Activated CD8-positive, alpha-beta T cell treated with anti-CD3 and anti-CD28 coated beads, Interleukin-2, amount 10 ng/mL, durations not matched to agents 7 days and 5 days (primary cell): Measurements from ENCODE around the gene ABCA2. TPM values are rescaled to one million over a fixed set of nuclear protein-coding genes. Genes with fewer than 3 reads are reported as not detected.
"Not testable (repeated sequence)": the region's sequence is repeated elsewhere in the genome, so short reads cannot be mapped to it uniquely, and the experiment has no call there.

Source experiments
- ATAC-seq: fragments of 150-1000 bp; cut with Tn5 transposase; one replicate; pipeline ENCODE4 v1.10.0; 2021; ENCODE audit warnings: moderate library complexity
- CTCF ChIA-PET: fragments of 350-600 bp; sonication (Branson Sonifier 250); formaldehyde crosslinking; loops from one replicate; lab custom pipeline; 2021; ENCODE audit warnings: antibody characterized with exemption; lab: Charles Lee
- POLR2A ChIA-PET: fragments of 350-600 bp; sonication (Branson Sonifier 250); formaldehyde crosslinking; loops from one replicate; lab custom pipeline; 2021; ENCODE audit warnings: antibody characterized with exemption; lab: Charles Lee
- DNase-seq: peaks from one replicate; pipeline ENCODE4 v3.0.0-alpha.2; 2020
- H3K27ac Mint-ChIP-seq: one replicate; pipeline ENCODE4 v1.8.0; 2021; ENCODE audit warnings: mild to moderate bottlenecking, mixed read lengths
- H3K27me3 Mint-ChIP-seq: one replicate; pipeline ENCODE4 v1.8.0; 2021; ENCODE audit warnings: low read depth, mixed read lengths
- H3K36me3 Mint-ChIP-seq: one replicate; pipeline ENCODE4 v1.8.0; 2021; ENCODE audit warnings: low read depth, mixed read lengths
- H3K4me1 Mint-ChIP-seq: one replicate; pipeline ENCODE4 v1.8.0; 2021; ENCODE audit warnings: low read depth, mixed read lengths
- H3K4me3 Mint-ChIP-seq: one replicate; pipeline ENCODE4 v1.8.0; 2021; ENCODE audit warnings: mild to moderate bottlenecking, mixed read lengths
- H3K9me3 Mint-ChIP-seq: one replicate; pipeline ENCODE4 v1.8.0; 2022; ENCODE audit warnings: mixed read lengths; ENCODE audit not compliant: insufficient read depth
- total RNA-seq, 2 experiments: library from RNA; stranded (reverse); gene quantifications; one replicate each; pipeline ENCODE4 v1.2.3, GENCODE V29; 2021

ABCA2 gene
- total RNA-seq, 2 experiments from 2014 or later, result 61.5 to 62.0 TPM

DNA sequence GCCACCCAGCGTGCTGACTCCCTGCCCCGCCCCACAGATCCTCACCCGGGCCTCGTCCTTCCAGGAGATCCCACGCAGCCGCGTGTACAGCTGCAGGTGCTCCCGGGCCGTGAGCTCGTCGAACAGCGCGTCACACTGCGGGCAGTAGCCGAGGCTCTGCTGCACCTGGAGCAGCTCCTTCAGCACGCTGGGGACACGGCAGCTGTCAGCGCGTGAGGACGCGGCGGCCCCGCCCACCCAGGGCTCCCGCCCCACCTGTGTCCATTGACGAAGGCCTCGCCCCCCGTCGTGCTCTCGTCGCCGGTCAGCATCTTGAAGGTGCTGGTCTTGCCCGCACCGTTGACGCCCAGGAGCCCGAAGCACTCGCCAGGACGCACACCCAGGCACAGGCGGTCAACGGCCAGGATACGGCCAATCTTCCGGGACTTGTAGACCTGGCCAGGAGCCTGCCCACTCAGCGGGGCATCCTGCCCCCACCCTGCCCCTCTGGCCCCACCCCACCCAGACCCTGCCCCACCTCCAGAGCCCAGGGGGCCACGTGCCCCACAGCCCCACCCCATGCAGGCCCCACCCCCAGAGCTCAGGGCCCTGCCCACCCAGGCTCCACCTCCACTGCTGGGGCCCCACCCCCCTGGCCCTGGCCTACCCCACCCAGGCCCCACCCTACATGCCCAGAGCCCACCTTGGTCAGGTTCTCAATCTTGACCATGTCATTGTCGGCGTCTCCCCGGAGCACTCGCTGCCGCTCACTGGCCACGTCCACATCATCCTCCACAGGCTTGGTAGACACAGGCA, 17.9 kb downstream of the ABCA2 start:
- ChIA-PET CTCF (no interaction called here), POLR2A (no interaction called here)
- DNase-seq (no peak), ATAC-seq (no peak)
- H3K27ac Mint-ChIP-seq, result no peak overlapping the region
- H3K4me3 Mint-ChIP-seq, result no peak overlapping the region
- H3K36me3 Mint-ChIP-seq, result peaks cover 12% of the 10 kb centered on the region
- no peaks in the 10 kb centered on the region for H3K9me3 Mint-ChIP-seq
- no peaks in the 10 kb centered on the region for H3K27me3 Mint-ChIP-seq
- H3K4me1 Mint-ChIP-seq, result peaks cover 9% of the 10 kb centered on the region

DNA sequence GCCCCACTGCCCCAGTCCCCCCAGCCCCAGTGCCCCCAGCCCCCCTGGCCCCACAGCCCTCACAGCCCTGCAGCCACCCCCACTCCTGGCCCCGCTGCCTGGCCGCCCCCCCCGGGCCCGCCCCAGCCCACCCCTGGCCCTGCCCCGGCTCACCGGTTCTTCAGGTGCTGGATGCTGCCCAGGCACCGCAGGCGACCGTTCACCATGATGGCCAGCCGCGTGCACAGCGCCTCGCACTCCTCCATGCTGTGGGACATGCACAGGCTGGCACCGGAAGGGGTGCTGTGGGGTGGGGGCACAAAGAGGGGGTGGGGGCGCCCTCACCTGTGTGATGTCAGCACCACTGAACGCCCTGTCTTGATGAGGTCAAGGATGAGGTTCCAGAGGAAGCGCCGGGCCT, 18.8 kb downstream of the ABCA2 start:
- no peak for ATAC-seq
- Mint-ChIP-seq H3K4me3 (no peak overlapping the region), H3K9me3 (no peaks in the 10 kb centered on the region), H3K27me3 (no peaks in the 10 kb centered on the region), H3K36me3 (peaks cover 7% of the 10 kb centered on the region), H3K27ac (no peak overlapping the region), H3K4me1 (peaks cover 13% of the 10 kb centered on the region)
- no peak for DNase-seq
- ChIA-PET POLR2A (no interaction called here), CTCF (interaction anchor here (0.6 kb wide), 1 partner anchor 21 kb away, joined by 3 read pairs; no protein-coding TSS in a partner anchor)

DNA sequence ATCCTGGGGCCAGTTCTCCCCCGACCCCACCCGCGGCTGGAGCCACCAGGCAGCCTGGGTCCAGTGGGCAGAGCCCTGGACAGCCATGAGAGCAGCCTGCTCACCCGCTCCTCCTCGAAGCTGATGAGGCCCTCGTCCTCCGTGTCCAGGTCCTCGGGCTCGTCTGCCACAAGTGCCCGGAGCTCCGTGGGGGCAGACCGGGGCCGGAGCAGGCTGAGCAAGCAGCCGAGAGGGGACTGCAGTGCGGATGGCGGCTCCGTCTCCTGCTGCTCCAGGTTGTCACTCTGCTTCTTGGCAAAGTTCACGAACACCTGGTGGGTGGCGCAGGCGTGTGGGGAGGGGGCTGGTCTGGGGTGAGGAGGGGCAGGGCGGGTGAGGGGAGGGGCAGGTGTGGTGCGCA, 19.7 kb downstream of the ABCA2 start:
- no peaks in the 10 kb centered on the region for H3K27me3 Mint-ChIP-seq
- H3K4me3 Mint-ChIP-seq, result no peak overlapping the region
- peaks cover 5% of the 10 kb centered on the region for H3K36me3 Mint-ChIP-seq
- no peaks in the 10 kb centered on the region for H3K9me3 Mint-ChIP-seq
- ATAC-seq (no peak), DNase-seq (no peak)
- no peak overlapping the region for H3K27ac Mint-ChIP-seq
- CTCF ChIA-PET, result interaction anchor here (1.1 kb wide), 1 partner anchor 21 kb away, joined by 3 read pairs; no protein-coding TSS in a partner anchor
- POLR2A ChIA-PET, result no interaction called here
- peaks cover 13% of the 10 kb centered on the region for H3K4me1 Mint-ChIP-seq

DNA sequence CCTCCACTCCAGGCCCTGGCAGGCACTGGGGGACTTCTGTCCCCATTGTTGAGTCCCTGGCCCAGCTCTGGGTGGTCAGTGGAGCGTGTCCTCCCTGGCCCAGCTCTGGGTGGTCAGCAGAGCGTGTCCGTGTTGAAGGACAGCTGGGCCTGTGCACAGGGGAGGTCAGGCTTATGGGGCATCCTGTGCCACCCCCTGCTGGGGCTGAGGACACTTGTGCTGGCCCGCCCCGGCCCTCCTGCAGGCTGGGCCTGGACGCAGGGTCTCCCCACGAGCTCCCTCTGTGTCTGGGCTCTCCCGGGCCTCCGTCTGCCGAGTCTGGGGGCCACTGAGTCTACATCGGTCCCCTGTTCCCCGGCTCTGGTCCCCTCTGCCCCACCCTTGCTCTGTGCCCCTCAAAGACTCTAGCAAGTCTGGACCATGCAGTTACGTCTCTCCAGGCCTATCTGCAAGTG, 20.2 kb downstream of the ABCA2 start:
- Mint-ChIP-seq H3K27ac (no peak overlapping the region), H3K4me3 (no peak overlapping the region), H3K4me1 (peaks cover 13% of the 10 kb centered on the region), H3K27me3 (no peaks in the 10 kb centered on the region), H3K36me3 (peaks cover 5% of the 10 kb centered on the region), H3K9me3 (no peaks in the 10 kb centered on the region)
- DNase-seq, result no peak
- ChIA-PET CTCF (interaction anchor here (1.1 kb wide), 1 partner anchor 21 kb away, joined by 3 read pairs; no protein-coding TSS in a partner anchor), POLR2A (no interaction called here)
- ATAC-seq, result no peak

DNA sequence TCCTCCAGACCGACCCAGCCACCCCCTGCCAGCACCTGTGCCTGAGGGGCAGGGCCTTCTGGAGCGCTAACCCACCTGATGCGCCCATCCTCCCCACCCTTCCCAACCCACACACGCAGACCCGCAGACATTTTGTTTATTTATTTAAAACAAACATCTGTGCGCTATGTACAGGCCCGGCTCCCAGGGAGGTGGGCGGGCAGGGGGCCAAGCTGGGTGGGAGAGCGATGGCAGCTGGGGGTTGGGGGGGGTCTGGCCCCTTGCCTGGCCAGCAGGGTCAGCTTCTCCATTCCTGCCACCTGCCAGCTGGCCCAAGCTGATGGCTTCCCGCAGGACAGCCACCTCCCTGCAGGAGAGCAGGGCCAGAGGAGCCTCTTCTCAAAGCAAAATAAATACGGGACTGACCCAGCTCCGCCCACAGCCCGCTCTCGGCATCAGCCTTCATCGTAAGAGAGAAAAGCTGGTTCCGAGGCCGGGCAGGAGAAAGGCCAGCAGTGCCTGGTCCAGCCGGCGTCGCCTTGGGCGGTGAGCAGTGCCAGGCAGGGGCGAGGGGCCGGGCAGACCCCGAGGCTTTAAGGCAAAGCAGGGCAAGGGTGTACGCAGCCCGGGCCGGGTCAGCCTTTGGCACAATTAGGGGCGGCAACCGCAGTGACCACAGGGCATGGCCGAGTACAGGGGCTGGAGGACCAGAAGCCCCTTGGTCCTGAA, 20.8 kb downstream of the ABCA2 start:
- no peaks in the 10 kb centered on the region for H3K9me3 Mint-ChIP-seq
- peaks cover 3% of the 10 kb centered on the region for H3K36me3 Mint-ChIP-seq
- POLR2A ChIA-PET, result no interaction called here

DNA sequence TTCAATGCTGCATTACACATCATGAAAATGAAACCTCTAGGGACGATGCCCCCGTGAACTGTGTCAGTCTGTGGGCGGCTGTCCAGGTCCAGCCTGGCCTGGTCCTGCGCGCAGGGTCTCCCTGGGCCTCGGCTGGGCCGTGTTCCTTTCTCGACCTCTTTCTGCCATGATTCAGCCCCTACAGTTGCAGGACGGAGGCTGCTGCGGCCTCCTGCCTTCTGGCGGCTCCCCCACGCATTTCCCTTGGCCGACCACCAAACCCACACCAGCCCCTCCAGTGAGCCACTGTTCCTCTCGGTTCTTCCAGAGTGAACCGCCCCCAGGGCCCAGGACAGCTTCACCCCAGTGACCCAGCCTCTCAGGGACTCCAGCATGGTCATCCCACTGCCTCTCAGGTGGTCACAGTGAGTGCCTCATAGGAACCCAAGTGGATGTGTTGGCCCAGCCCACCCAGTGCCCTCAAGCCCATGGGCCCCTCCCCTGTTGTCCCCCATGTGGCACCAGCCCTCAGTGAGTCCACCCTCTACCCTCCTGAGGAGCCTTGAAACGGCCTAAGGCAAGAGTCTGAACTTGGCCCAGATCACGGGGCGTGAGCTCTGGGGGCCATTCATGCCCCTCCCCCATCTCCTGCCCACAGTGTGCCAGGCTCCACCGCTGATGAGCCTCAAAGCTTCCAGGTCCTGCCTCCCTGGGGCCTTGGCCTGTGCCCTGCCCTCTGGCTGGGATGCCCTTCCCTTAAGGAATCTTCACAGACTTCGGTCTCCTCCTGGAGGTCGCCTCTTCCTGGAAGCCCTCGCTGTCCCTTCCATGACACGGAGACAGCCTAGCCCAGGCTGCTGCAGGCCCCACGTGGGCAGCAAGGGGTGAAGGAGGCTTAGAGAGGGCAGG, 21.7 kb downstream of the ABCA2 start:
- Mint-ChIP-seq H3K27me3 (no peaks in the 10 kb centered on the region), H3K9me3 (no peaks in the 10 kb centered on the region), H3K36me3 (peaks cover 2% of the 10 kb centered on the region), H3K4me1 (peaks cover 14% of the 10 kb centered on the region), H3K4me3 (no peak overlapping the region), H3K27ac (peak overlapping the region; percentile 39)
- no peak for ATAC-seq
- ChIA-PET POLR2A (no interaction called here), CTCF (interaction anchor here (1.6 to 5.0 kb wide), 3 partner anchors 22 to 29 kb away, joined by 3 to 25 read pairs (median 13); partner anchors contain the start of genes ABCA2 and FUT7)
- no peak for DNase-seq

More for the DNA sequence above, 20.8 kb downstream of the ABCA2 start:
- Mint-ChIP-seq H3K27ac (no peak overlapping the region), H3K27me3 (no peaks in the 10 kb centered on the region), H3K4me1 (peaks cover 13% of the 10 kb centered on the region), H3K4me3 (no peak overlapping the region)
- DNase-seq, result no peak
- no peak for ATAC-seq
- CTCF ChIA-PET, result interaction anchor here (1.1 kb wide), 1 partner anchor 22 kb away, joined by 3 read pairs; no protein-coding TSS in a partner anchor

DNA sequence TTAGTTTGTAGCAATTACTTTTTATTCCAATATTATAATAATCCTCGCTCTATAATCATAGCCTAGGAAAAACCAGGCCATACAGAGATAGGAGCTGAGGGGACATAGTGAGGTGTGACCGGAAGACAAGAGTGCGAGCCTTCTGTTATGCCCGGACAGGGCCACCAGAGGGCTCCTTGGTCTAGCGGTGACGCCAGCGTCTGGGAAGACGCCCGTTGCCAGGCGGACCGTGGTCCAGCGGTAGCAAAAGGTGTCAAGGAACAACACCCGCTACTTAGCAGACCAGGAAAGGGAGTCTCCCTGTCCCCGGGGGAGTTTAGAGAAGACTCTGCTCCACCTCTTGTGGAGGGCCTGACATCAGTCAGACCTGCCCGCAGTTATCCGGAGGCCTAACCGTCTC, 23.8 kb downstream of the ABCA2 start:
- POLR2A ChIA-PET, H3K4me3 Mint-ChIP-seq, DNase-seq, H3K27ac Mint-ChIP-seq, H3K36me3 Mint-ChIP-seq, ATAC-seq, H3K9me3 Mint-ChIP-seq, H3K27me3 Mint-ChIP-seq: not testable (repeated sequence)
- CTCF ChIA-PET, result interaction anchor here (1.0 to 5.0 kb wide), 5 partner anchors 12 to 31 kb away, joined by 3 to 25 read pairs (median 3); partner anchors contain the start of genes ABCA2, FUT7 and PAXX
- peaks cover 33% of the 10 kb centered on the region for H3K4me1 Mint-ChIP-seq

DNA sequence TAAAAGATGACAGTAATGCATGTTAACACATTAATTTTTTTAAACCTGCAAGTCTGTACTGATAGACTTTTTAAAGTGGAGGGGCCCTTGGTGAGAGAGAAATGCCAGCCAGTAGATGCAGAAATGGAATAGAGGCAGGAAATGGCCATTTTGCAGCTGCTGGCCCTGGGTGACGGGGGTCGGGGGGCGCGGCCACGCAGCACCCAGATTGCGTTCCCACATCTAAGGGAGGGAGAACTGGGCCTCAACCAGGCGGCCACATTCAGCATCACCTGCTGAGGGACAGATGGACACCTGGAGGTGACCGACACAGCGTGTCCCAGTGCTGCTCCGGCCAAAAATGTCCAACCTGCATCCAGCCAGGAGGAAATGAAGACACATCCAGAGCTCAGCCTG, 25.4 kb downstream of the ABCA2 start:
- no peaks in the 10 kb centered on the region for H3K36me3 Mint-ChIP-seq
- no peak overlapping the region for H3K4me3 Mint-ChIP-seq
- H3K27ac Mint-ChIP-seq, result no peak overlapping the region
- H3K4me1 Mint-ChIP-seq, result peaks cover 49% of the 10 kb centered on the region
- no peaks in the 10 kb centered on the region for H3K9me3 Mint-ChIP-seq
- POLR2A ChIA-PET, result no interaction called here
- ATAC-seq (no peak), DNase-seq (no peak)
- CTCF ChIA-PET, result interaction anchor here (1.5 to 5.0 kb wide), 3 partner anchors 26 to 214 kb away, joined by 4 to 25 read pairs (median 19); partner anchors contain the start of gene ABCA2
- no peaks in the 10 kb centered on the region for H3K27me3 Mint-ChIP-seq

DNA sequence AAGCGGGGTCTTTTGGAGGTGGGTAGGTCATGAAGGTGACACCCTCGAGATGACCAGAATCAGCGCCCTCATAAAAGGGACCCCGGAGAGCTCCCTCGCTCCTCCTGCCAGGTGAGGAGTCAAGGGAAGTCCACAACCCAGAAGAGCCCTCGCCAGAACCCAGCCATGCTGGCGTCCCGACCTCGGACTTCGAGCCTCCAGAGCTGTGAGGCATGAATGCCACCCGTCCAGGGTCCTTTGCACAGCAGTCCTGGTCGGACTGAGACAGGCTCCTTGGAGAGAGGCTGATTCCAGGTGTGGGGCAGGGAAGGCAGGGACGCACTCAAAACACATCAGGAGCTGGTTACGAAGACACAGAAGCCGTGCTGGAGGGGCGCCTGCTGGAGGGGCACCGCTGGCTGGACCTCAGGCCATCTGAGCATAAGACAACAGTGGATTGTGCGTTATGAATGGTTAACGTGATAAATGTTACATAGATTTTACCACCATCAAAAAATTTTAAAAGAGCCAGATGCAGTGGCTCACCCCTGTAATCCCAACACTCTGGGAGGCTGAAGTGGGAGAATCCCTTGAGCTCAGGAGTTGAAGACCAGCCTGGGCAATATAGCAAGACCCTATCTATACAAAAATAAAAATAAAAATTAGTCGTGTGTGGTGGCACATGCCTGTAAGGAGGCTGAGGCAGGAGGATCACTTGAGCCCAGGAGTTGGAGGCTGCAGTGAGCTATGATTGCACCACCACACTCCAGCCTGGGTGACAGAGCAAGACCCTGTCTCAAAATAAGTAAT, 26.0 kb downstream of the ABCA2 start:
- DNase-seq (no peak), ATAC-seq (no peak)
- no peaks in the 10 kb centered on the region for H3K36me3 Mint-ChIP-seq
- POLR2A ChIA-PET, result no interaction called here
- H3K27ac Mint-ChIP-seq, result no peak overlapping the region
- peaks cover 55% of the 10 kb centered on the region for H3K4me1 Mint-ChIP-seq
- H3K4me3 Mint-ChIP-seq, result no peak overlapping the region
- H3K27me3 Mint-ChIP-seq, result no peaks in the 10 kb centered on the region
- no peaks in the 10 kb centered on the region for H3K9me3 Mint-ChIP-seq
- CTCF ChIA-PET, result interaction anchor here (0.6 to 5.0 kb wide), 4 partner anchors 27 to 1080 kb away, joined by 3 to 25 read pairs (median 12); partner anchors contain the start of gene ABCA2

DNA sequence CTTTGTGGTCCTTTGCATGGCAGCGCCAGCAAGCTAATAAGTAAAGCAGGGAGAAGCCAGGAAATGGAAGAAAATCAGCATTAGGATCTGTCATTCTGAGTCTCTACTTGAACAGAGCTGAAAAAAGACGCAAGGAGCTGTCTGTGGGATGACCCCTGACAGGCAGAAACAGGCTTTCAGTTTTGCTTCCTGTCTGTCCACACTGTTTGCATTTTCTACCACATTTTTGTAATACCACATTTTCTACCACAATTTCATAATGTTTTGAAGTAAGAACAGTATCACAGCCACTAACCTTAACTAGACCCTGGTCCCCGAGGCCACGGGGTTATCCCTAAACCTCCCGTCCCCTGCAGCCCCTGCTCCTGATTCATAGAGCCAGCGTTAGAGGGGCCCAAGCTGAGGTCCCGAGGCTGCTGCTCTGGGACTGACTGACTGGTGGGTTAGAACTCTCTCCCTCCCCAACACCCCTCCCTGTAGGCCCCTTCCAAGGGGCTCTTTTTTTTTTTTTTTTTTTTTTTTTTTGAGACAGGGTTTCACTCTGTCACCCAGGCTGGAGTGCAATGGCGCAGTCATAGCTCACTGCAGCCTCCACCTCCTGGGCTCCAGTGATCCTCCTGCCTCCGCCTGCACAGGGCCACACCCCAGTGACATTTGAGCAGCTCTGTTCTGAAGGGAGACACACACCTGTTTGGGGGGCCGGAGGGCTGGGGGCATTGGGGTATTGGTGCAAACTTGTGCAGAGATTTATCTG, 27.7 kb downstream of the ABCA2 start:
- H3K36me3 Mint-ChIP-seq, result no peaks in the 10 kb centered on the region
- ATAC-seq (peak; percentile 54), DNase-seq (peak; percentile 70)
- ChIA-PET CTCF (interaction anchor here (0.7 to 5.8 kb wide), 12 partner anchors 9 to 273 kb away, joined by 3 to 43 read pairs (median 4); partner anchors contain the start of genes ABCA2 and PAXX), POLR2A (interaction anchor here (0.6 to 1.3 kb wide), 6 partner anchors 9 to 320 kb away, joined by 3 to 5 read pairs (median 3); partner anchors contain the start of gene TUBB4B)
- peak overlapping the region; percentile 55 for H3K4me3 Mint-ChIP-seq
- no peaks in the 10 kb centered on the region for H3K27me3 Mint-ChIP-seq
- H3K4me1 Mint-ChIP-seq, result peaks cover 60% of the 10 kb centered on the region
- no peaks in the 10 kb centered on the region for H3K9me3 Mint-ChIP-seq
- H3K27ac Mint-ChIP-seq, result peak overlapping the region; percentile 86
